Diencephalon (tissue), 1 donor: ENCODE measurements around the gene MBNL1. TPM values are rescaled to one million over a fixed set of nuclear protein-coding genes. Genes with fewer than 3 reads are reported as not detected.

ENCODE experiments used
- small RNA-seq: library from RNA; depleted of rRNA; stranded (forward); fragments of <200 nt; gene quantifications from one replicate; pipeline ENCODE3, GENCODE V24; 2014
- total RNA-seq: library from RNA; depleted of rRNA; stranded (reverse); fragments of >200 nt; gene quantifications from one replicate; pipeline ENCODE4 v1.2.3, GENCODE V29; 2014

Gene MBNL1
- 76.4 TPM for total RNA-seq

GRCh38 chr3:152268555-152269055 lies at the start of gene MBNL1:
MBNL1 (plus strand) TSS chr3:152268929; CDS start chr3:152300194, 31,265 bp downstream.

Small RNA genes within 50 kb of the gene (small RNA-seq; reads per million reads assigned to genes)
- gene RF00019: not detected
